GM19043 (cell line): Measurements from ENCODE around the gene PRELID1.

Experiments
- ATAC-seq: cut with Tn5 transposase; IDR thresholded peaks from one replicate; pipeline ENCODE4 v1.9.1; 2021; ENCODE audit warnings: low read depth; ENCODE audit not compliant: unreplicated experiment

PRELID1 gene

GRCh38 chr5:177312649-177313181, 9.1 kb downstream of the PRELID1 start:
- peak; percentile 13 for ATAC-seq

GRCh38 chr5:177313561-177314259, 10.1 kb downstream of the PRELID1 start:
- ATAC-seq = no peak

- no peak for ATAC-seq
Observed at GRCh38 chr5:177314376-177315342, 11.1 kb downstream of the PRELID1 start.

- no peak for ATAC-seq
Observed at GRCh38 chr5:177315411-177315810, 11.8 kb downstream of the PRELID1 start.

- no peak for ATAC-seq
Observed at GRCh38 chr5:177316005-177316404, 12.4 kb downstream of the PRELID1 start.

- no peak for ATAC-seq
Observed at GRCh38 chr5:177317959-177318377, 14.4 kb downstream of the PRELID1 start.

GRCh38 chr5:177319913-177320588, 16.5 kb downstream of the PRELID1 start:
- no peak for ATAC-seq

- no peak for ATAC-seq
Observed at GRCh38 chr5:177320879-177321278, 17.3 kb downstream of the PRELID1 start.

GRCh38 chr5:177325868-177326381, 22.3 kb downstream of the PRELID1 start:
- ATAC-seq = no peak

- ATAC-seq = no peak
Observed at GRCh38 chr5:177327539-177328522, 24.2 kb downstream of the PRELID1 start.

GRCh38 chr5:177328545-177329231, 25.1 kb downstream of the PRELID1 start:
- ATAC-seq = no peak

- ATAC-seq = no peak
Observed at GRCh38 chr5:177329883-177330282, 26.3 kb downstream of the PRELID1 start.

- ATAC-seq = no peak
Observed at GRCh38 chr5:177330991-177331842, 27.6 kb downstream of the PRELID1 start.

GRCh38 chr5:177332031-177332895, 28.7 kb downstream of the PRELID1 start:
- no peak for ATAC-seq

GRCh38 chr5:177332896-177333260, 29.3 kb downstream of the PRELID1 start:
- no peak for ATAC-seq

GRCh38 chr5:177333420-177334154, 30.0 kb downstream of the PRELID1 start:
- no peak for ATAC-seq
